HG02588 (cell line): ENCODE data around the gene REEP1.

Experiments used
- ATAC-seq: cut with Tn5 transposase; IDR thresholded peaks from one replicate; pipeline ENCODE4 v1.9.1; 2021; ENCODE audit warnings: mild to moderate bottlenecking, moderate library complexity; ENCODE audit not compliant: unreplicated experiment

REEP1 gene

GRCh38 chr2:86284987-86285386, 52.4 kb downstream of the REEP1 start:
- no peak for ATAC-seq

GRCh38 chr2:86284401-86284841, 53.0 kb downstream of the REEP1 start:
- no peak for ATAC-seq

GRCh38 chr2:86283411-86284030, 53.9 kb downstream of the REEP1 start:
- no peak for ATAC-seq

- no peak for ATAC-seq
Measured at GRCh38 chr2:86281066-86281700, 56.2 kb downstream of the REEP1 start.

- no peak for ATAC-seq
Measured at GRCh38 chr2:86280191-86280667, 57.2 kb downstream of the REEP1 start.

GRCh38 chr2:86275962-86276361, 61.5 kb downstream of the REEP1 start:
- ATAC-seq, result no peak

- peak; percentile 34 for ATAC-seq
Measured at GRCh38 chr2:86275384-86275799, 62.0 kb downstream of the REEP1 start.

GRCh38 chr2:86274918-86275275, 62.5 kb downstream of the REEP1 start:
- ATAC-seq, result peak; percentile 74

GRCh38 chr2:86274265-86274917, 63.0 kb downstream of the REEP1 start:
- peak; percentile 45 for ATAC-seq

GRCh38 chr2:86272111-86272510, 65.3 kb downstream of the REEP1 start:
- no peak for ATAC-seq

- ATAC-seq, result no peak
Measured at GRCh38 chr2:86271248-86271647, 66.2 kb downstream of the REEP1 start.

- ATAC-seq, result no peak
Measured at GRCh38 chr2:86263956-86264355, 73.5 kb downstream of the REEP1 start.

GRCh38 chr2:86260978-86261377, 76.4 kb downstream of the REEP1 start:
- no peak for ATAC-seq

GRCh38 chr2:86258106-86258505, 79.3 kb downstream of the REEP1 start:
- no peak for ATAC-seq

- no peak for ATAC-seq
Measured at GRCh38 chr2:86256982-86257381, 80.4 kb downstream of the REEP1 start.

GRCh38 chr2:86256300-86256699, 81.1 kb downstream of the REEP1 start:
- no peak for ATAC-seq

- no peak for ATAC-seq
Measured at GRCh38 chr2:86254576-86255538, 82.6 kb downstream of the REEP1 start.

- no peak for ATAC-seq
Measured at GRCh38 chr2:86253424-86253823, 84.0 kb downstream of the REEP1 start.

- ATAC-seq, result no peak
Measured at GRCh38 chr2:86251840-86252266, 85.6 kb downstream of the REEP1 start.

- no peak for ATAC-seq
Measured at GRCh38 chr2:86249579-86250391, 87.6 kb downstream of the REEP1 start.
